RPMI8226 (cell line): ENCODE measurements around the gene THAP6.
"Not testable (repeated sequence)": the region's sequence is repeated elsewhere in the genome, so short reads cannot be mapped to it uniquely, and the experiment has no call there.

Experiments
- DNase-seq: peaks from one replicate; pipeline ENCODE4 v3.0.0-alpha.2; 2015

Gene THAP6

GRCh38 chr4:75527482-75527881 lies 13.2 kb downstream of the THAP6 start:
- DNase-seq = no peak

GRCh38 chr4:75530556-75531322 lies 16.5 kb downstream of the THAP6 start:
- DNase-seq = no peak

- not testable (repeated sequence) for DNase-seq
Observed at GRCh38 chr4:75531536-75532143, 17.4 kb downstream of the THAP6 start.

- DNase-seq = not testable (repeated sequence)
Observed at GRCh38 chr4:75533339-75533887, 19.1 kb downstream of the THAP6 start.

GRCh38 chr4:75533926-75534325 lies 19.7 kb downstream of the THAP6 start:
- DNase-seq = not testable (repeated sequence)

GRCh38 chr4:75537308-75537707 lies 23.0 kb downstream of the THAP6 start:
- DNase-seq = not testable (repeated sequence)

GRCh38 chr4:75542824-75543223 lies 28.6 kb downstream of the THAP6 start:
- DNase-seq = no peak

GRCh38 chr4:75544220-75544619 lies 29.9 kb downstream of the THAP6 start:
- not testable (repeated sequence) for DNase-seq

- DNase-seq = no peak
Observed at GRCh38 chr4:75544870-75545269, 30.6 kb downstream of the THAP6 start.

- DNase-seq = no peak
Observed at GRCh38 chr4:75545526-75545925, 31.3 kb downstream of the THAP6 start.

- DNase-seq = peak; percentile 91
Observed at GRCh38 chr4:75547647-75548387, 33.5 kb downstream of the THAP6 start.

- DNase-seq = no peak
Observed at GRCh38 chr4:75549019-75549418, 34.7 kb downstream of the THAP6 start.

- DNase-seq = no peak
Observed at GRCh38 chr4:75552452-75552851, 38.2 kb downstream of the THAP6 start.

- peak; percentile 30 for DNase-seq
Observed at GRCh38 chr4:75555294-75556164, 41.3 kb downstream of the THAP6 start, which contains the start of gene ODAPH. ODAPH (plus strand) TSS chr4:75556066; CDS start chr4:75556083, 17 bp downstream.

GRCh38 chr4:75557696-75558095 lies 43.4 kb downstream of the THAP6 start:
- DNase-seq = no peak

- DNase-seq = no peak
Observed at GRCh38 chr4:75561789-75562188, 47.5 kb downstream of the THAP6 start.

- DNase-seq = no peak
Observed at GRCh38 chr4:75564023-75564422, 49.8 kb downstream of the THAP6 start.

GRCh38 chr4:75565481-75565880 lies 51.2 kb downstream of the THAP6 start:
- no peak for DNase-seq

GRCh38 chr4:75566911-75567310 lies 52.6 kb downstream of the THAP6 start:
- no peak for DNase-seq

GRCh38 chr4:75567725-75568124 lies 53.5 kb downstream of the THAP6 start:
- DNase-seq = no peak
